Mesendoderm (in vitro differentiated cells): Measurements from ENCODE around the gene MLLT6.
A peak's percentile ranks its signal among the peaks of the same experiment; 100 is the strongest.

Experiments used
- DNase-seq: peaks from one replicate; pipeline ENCODE4 v3.0.0; 2013
- H2AK5ac ChIP-seq: 2 replicates; pipeline ENCODE4 v1.6.1; 2013; ENCODE audit warnings: low read length, inconsistent platforms
- H2BK120ac ChIP-seq: 2 replicates; pipeline ENCODE4 v1.6.1; 2013; ENCODE audit warnings: low read depth, mild to moderate bottlenecking, low read length, moderate library complexity, mixed read lengths
- H2BK15ac ChIP-seq: replicated peaks from 2 replicates; pipeline ENCODE4 v1.6.1; 2013; ENCODE audit warnings: low read depth, mild to moderate bottlenecking, moderate library complexity
- H2BK5ac ChIP-seq: 2 replicates; pipeline ENCODE4 v1.6.1; 2013; ENCODE audit warnings: low read length, inconsistent platforms
- H3K18ac ChIP-seq: 2 replicates; pipeline ENCODE4 v1.6.1; 2013; ENCODE audit warnings: mild to moderate bottlenecking, low read length, mixed read lengths
- H3K23ac ChIP-seq: one replicate; pipeline ENCODE4 v1.6.1; 2013; ENCODE audit warnings: low read length
- H3K27ac ChIP-seq: 2 replicates; pipeline ENCODE4 v1.5.1; 2013; ENCODE audit warnings: low read depth, mild to moderate bottlenecking, inconsistent platforms, low read length, moderate library complexity
- H3K27me3 ChIP-seq: 2 replicates; pipeline ENCODE4 v1.6.1; 2013; ENCODE audit warnings: low read length, control low read depth, mild to moderate bottlenecking, inconsistent platforms; ENCODE audit not compliant: insufficient read depth, poor library complexity
- H3K36me3 ChIP-seq: 2 replicates; pipeline ENCODE4 v1.6.1; 2013; ENCODE audit warnings: low read length, inconsistent platforms; ENCODE audit not compliant: control insufficient read depth, insufficient read depth
- H3K4ac ChIP-seq: one replicate; pipeline ENCODE4 v1.6.1; 2013; ENCODE audit warnings: low read depth, mild to moderate bottlenecking, low read length, moderate library complexity
- H3K4me1 ChIP-seq: 2 replicates; pipeline ENCODE4 v1.6.1; 2013; ENCODE audit warnings: low read depth, low read length, inconsistent platforms; ENCODE audit not compliant: control insufficient read depth
- H3K4me2 ChIP-seq: 2 replicates; pipeline ENCODE4 v1.6.1; 2013; ENCODE audit warnings: low read length
- H3K4me3 ChIP-seq: 2 replicates; pipeline ENCODE4 v1.5.1; 2013; ENCODE audit warnings: mild to moderate bottlenecking, low read length
- H3K56ac ChIP-seq: one replicate; pipeline ENCODE4 v1.6.1; 2013; ENCODE audit warnings: low read length
- H3K79me1 ChIP-seq: 2 replicates; pipeline ENCODE4 v1.6.1; 2013; ENCODE audit warnings: low read length, inconsistent platforms
- H3K79me2 ChIP-seq: 2 replicates; pipeline ENCODE4 v1.6.1; 2013; ENCODE audit warnings: mild to moderate bottlenecking, low read length; ENCODE audit not compliant: control insufficient read depth, insufficient read depth
- H3K9ac ChIP-seq: 2 replicates; pipeline ENCODE4 v1.6.1; 2013; ENCODE audit warnings: low read length, inconsistent platforms
- H4K5ac ChIP-seq: one replicate; pipeline ENCODE4 v1.6.1; 2013; ENCODE audit warnings: low read length
- H4K8ac ChIP-seq: one replicate; pipeline ENCODE4 v1.6.1; 2013; ENCODE audit warnings: low read depth, mild to moderate bottlenecking, control low read depth, low read length, moderate library complexity
- WGBS: extraction: QIAGEN DNeasy Blood & Tissue Kit; methylation state at CpG from one replicate; pipeline ENCODE4 v1.1.7; 2013; ENCODE audit warnings: low lambda C conversion rate, missing lambda C conversion rate; ENCODE audit not compliant: insufficient coverage; ENCODE audit errors: extremely low coverage; 5-methylcytosine and 5-hydroxymethylcytosine counted together

MLLT6 gene

DNA sequence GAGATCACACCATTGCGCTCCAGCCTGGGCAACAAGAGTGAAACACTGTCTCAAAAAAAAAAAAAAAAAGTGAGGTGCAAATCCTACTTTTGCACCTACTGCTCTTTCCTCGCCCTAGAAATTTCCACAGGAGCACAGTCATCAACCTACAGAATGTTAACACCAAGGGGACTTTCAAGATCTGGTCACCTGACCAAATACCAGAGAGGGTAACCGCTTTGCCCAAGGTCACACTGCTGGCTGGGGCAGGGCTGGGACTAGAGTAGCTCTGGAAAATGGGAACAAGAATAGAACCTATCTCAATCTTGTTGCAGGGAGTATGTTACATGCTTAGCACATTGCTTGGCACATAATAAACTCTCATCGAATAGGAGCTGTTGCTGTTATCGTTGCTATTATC, 6.3 kb upstream of the MLLT6 start:
- Histone ChIP-seq H3K4me3 (no peak overlapping the region), H3K23ac (no peak overlapping the region), H3K9ac (no peak overlapping the region), H3K27me3 (peaks cover 15% of the 10 kb centered on the region), H4K5ac (no peak overlapping the region), H2BK15ac (no peak overlapping the region), H4K8ac (no peak overlapping the region), H3K18ac (no peak overlapping the region), H3K36me3 (no peaks in the 10 kb centered on the region), H2AK5ac (no peak overlapping the region), H3K4ac (no peak overlapping the region), H3K27ac (no peak overlapping the region), H2BK120ac (no peak overlapping the region), H3K79me2 (no peaks in the 10 kb centered on the region), H3K4me2 (no peak overlapping the region), H3K79me1 (no peaks in the 10 kb centered on the region), H2BK5ac (no peak overlapping the region), H3K4me1 (peaks cover 3% of the 10 kb centered on the region), H3K56ac (no peak overlapping the region)
- WGBS: no CpG with 5 or more reads among the region's 5 CpGs
- no peak for DNase-seq

DNA sequence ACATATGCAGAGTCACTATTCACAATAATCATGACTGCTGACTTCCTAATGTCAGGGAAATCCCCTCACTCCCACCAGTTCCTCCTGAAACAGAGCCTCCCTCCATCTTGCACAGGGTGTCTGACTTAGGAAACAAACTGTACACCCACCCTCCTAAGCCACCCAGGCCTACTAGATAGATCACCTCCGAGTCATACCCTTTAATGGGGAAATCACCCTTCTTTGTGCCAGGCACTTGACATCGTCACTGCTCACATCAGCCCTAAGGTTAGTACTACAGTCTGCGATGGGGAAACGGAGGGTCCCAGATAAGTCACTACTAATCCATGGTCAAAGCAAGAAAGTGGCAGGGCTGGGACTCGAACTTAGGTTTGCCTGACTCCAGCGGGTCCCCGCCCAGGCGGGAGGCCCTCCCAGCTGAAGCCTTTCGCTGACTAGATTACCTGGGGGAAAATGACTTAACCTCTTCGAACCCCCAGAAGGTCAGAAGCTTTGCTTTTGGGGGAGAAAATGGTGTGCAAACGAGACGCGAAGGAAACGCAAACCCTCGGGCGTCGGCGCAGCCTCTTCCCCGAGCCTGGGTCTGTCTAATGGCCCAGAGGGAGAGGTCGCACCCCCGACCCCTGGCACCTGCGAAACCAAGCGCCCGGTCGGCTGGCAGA, 3.4 kb upstream of the MLLT6 start:
- no CpG with 5 or more reads among the region's 25 CpGs for WGBS
- Histone ChIP-seq H3K18ac (peak overlapping the region; percentile 44), H3K23ac (no peak overlapping the region), H2BK120ac (no peak overlapping the region), H3K4me3 (peak overlapping the region; percentile 29), H3K79me2 (no peaks in the 10 kb centered on the region), H2BK5ac (no peak overlapping the region), H2BK15ac (no peak overlapping the region), H3K36me3 (no peaks in the 10 kb centered on the region), H4K5ac (no peak overlapping the region), H3K4me1 (peaks cover 7% of the 10 kb centered on the region), H3K9ac (peak overlapping the region; percentile 63), H3K4me2 (peak overlapping the region; percentile 75), H3K4ac (no peak overlapping the region), H3K79me1 (no peaks in the 10 kb centered on the region), H3K27me3 (peaks cover 15% of the 10 kb centered on the region), H4K8ac (no peak overlapping the region), H2AK5ac (no peak overlapping the region), H3K56ac (peak overlapping the region; percentile 18), H3K27ac (peak overlapping the region; percentile 65)
- peak; percentile 54 for DNase-seq

DNA sequence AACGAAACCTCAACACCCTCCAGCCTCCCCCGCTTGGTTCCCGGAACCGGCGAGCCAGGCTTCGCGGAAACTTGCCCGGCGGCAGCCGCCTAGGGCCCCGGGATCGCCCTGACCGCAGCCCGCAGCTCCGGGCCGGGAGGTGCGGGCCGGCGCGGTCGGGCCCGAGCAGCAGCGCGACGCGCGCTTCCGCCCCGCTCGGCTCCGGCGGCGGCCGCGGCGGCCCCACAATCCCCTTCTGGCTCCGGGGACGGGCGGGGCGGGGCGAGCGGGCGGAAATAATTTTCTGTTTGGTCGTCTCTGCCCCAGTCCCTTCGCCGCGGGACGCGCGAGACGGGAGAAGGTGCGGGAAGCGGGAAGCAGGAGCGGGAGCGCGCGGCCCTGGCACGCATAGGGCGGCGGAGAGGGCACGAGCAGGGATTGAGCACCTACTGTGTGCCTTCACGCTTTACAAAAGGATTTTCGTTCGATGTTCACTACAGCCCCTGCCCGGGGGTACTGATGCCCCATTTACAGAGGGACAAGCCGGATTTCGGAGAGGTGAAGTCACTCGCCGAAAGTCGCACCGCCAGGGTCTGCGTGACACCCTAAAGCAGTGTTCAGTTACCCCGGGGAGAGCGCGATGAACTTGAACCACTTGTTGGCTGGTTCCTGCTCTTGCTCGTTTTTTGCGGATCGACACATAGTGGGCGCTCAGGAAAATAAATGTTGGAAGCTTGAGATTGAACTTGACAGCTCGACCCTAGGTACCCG, 2.7 kb upstream of the MLLT6 start:
- H4K8ac ChIP-seq: no peak overlapping the region

DNA sequence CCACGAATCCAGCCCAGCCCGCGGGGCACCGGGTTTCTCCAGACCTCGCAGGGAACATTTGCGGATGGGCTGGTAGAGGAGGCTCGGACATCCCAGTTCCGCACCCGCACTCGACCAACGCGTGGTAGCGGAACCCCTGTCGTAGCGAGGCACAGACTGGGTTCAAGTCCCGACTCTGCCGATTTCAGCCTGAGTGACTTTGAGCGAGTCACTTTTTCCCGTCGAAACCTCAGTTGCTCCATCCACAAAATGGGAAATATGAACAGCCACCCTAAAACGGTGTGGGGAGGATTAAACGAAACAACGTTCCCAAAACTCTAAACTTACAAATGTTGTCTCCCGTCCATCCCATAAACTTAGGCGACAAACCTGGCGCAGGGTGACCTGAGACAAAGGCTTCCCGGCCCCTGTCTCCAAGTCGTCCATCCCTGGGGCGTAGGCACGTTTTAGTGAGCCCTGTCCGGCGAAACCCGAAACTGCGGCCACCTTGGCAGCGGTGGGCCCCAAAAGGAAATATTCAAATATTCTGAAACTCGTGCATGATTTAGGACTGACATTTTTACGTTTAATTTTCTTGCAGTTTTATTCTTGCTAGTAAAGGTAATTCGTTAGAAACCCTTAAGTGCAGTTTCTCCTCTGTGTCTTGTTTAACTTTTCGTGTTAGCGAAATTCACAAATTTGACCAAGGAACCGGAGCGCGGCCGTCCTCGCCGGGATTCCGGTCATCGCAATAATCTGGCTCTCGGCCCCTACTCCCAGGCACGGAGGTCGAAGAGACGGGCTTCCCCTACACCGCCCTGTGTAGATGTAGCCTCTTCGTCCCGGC, 1.9 kb upstream of the MLLT6 start:
- Histone ChIP-seq H3K56ac (peak overlapping the region; percentile 92), H4K8ac (no peak overlapping the region), H3K79me1 (peaks cover 2% of the 10 kb centered on the region), H2AK5ac (no peak overlapping the region), H3K9ac (peak overlapping the region; percentile 80), H2BK5ac (no peak overlapping the region), H3K36me3 (no peaks in the 10 kb centered on the region), H3K4me2 (peak overlapping the region; percentile 95), H3K4ac (no peak overlapping the region), H3K27me3 (peaks cover 12% of the 10 kb centered on the region), H2BK15ac (no peak overlapping the region), H3K4me3 (no peak overlapping the region), H3K23ac (no peak overlapping the region), H3K79me2 (no peaks in the 10 kb centered on the region), H2BK120ac (peak overlapping the region; percentile 1), H3K4me1 (peaks cover 9% of the 10 kb centered on the region), H4K5ac (no peak overlapping the region), H3K18ac (peak overlapping the region; percentile 13), H3K27ac (no peak overlapping the region)
- DNase-seq: no peak
- WGBS: no CpG with 5 or more reads among the region's 55 CpGs

More for the DNA sequence above, 2.7 kb upstream of the MLLT6 start:
- H2BK120ac ChIP-seq: peak overlapping the region; percentile 1
- peak overlapping the region; percentile 65 for H3K27ac ChIP-seq
- H3K23ac ChIP-seq: peak overlapping the region; percentile 53
- peak overlapping the region; percentile 50 for H3K4me3 ChIP-seq
- no peak overlapping the region for H2BK5ac ChIP-seq
- H3K36me3 ChIP-seq: no peaks in the 10 kb centered on the region
- H3K56ac ChIP-seq: peak overlapping the region; percentile 92
- peaks cover 15% of the 10 kb centered on the region for H3K27me3 ChIP-seq
- H3K18ac ChIP-seq: peak overlapping the region; percentile 44
- no peak overlapping the region for H2BK15ac ChIP-seq
- WGBS: no CpG with 5 or more reads among the region's 81 CpGs
- peaks cover 9% of the 10 kb centered on the region for H3K4me1 ChIP-seq
- H4K5ac ChIP-seq: no peak overlapping the region
- H3K4ac ChIP-seq: no peak overlapping the region
- peak overlapping the region; percentile 95 for H3K4me2 ChIP-seq
- peak overlapping the region; percentile 80 for H3K9ac ChIP-seq
- H2AK5ac ChIP-seq: no peak overlapping the region
- peaks cover 2% of the 10 kb centered on the region for H3K79me1 ChIP-seq
- peak; percentile 87 for DNase-seq
- H3K79me2 ChIP-seq: no peaks in the 10 kb centered on the region

DNA sequence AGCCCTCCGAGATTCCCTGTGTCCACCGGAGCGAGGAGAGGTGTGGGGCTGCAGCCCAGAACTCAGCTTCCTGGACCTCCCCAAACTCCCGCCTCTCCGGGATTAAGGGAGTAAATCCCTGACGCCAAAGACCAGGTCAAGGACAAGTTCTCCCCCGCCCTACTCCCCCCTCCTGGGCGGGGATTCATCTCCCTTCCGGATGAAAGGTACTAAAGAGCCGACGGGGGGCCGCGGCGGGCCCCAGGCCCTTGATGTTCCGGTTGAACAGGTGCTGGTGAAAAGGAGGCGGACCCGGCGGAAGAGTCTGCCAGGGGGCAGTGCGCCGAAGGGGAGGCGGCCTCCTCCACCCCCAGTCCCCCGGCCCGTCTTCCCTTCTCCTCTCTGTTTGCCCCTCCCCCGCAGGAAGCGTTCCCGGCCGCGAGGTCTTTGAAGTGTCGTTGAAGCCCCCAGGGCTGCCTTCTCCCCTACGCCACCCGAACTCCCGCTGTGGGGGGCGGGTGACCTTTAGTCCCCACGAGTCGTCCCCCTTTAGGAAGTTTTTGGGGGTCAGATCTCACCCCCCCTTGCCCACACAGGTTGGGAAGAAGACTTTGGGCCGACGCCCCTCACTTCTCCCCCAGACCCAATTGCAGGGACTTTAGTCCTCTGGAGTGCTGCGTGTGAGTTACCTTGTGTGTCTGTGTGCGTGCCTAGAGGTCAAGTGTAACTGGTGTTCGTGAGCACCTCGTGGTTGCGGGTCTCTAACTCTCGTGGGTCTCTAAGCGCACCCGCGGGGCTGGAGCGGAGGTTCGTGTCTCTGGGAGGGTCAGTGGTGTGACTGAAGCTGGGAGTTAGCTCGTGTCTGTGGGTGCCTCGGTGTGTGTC, 1.1 kb upstream of the MLLT6 start:
- Histone ChIP-seq H2BK15ac (no peak overlapping the region), H3K23ac (peak overlapping the region; percentile 70), H3K4me3 (peak overlapping the region; percentile 63), H3K79me2 (no peaks in the 10 kb centered on the region), H4K5ac (no peak overlapping the region), H4K8ac (no peak overlapping the region), H3K4ac (peak overlapping the region; percentile 70), H2BK5ac (peak overlapping the region; percentile 79), H3K79me1 (peaks cover 2% of the 10 kb centered on the region), H3K18ac (peak overlapping the region; percentile 92), H2AK5ac (peak overlapping the region; percentile 81), H3K36me3 (no peaks in the 10 kb centered on the region), H3K27ac (peak overlapping the region; percentile 79), H3K27me3 (peaks cover 12% of the 10 kb centered on the region), H3K9ac (peak overlapping the region; percentile 85), H3K4me2 (peak overlapping the region; percentile 99), H3K56ac (peak overlapping the region; percentile 90), H2BK120ac (peak overlapping the region; percentile 31), H3K4me1 (peaks cover 9% of the 10 kb centered on the region)
- no CpG with 5 or more reads among the region's 50 CpGs for WGBS
- peak; percentile 99 for DNase-seq
